GM12892 (cell line): ENCODE data around the gene SF3B4. TPM values are rescaled to one million over a fixed set of nuclear protein-coding genes. Genes with fewer than 3 reads are reported as not detected.
"Not testable (repeated sequence)": the region's sequence is repeated elsewhere in the genome, so short reads cannot be mapped to it uniquely, and the experiment has no call there.

Experiments used
- DNase-seq: peaks from one replicate; pipeline ENCODE4 v3.0.0; 2011; ENCODE audit not compliant: insufficient read length
- FAIRE-seq: peaks from 2 replicates; lab custom pipeline; 2011; peaks lifted over from hg19 to GRCh38; lab: Jason Lieb, UNC
- POLR2A ChIP-seq: IDR thresholded peaks from 2 replicates; pipeline ENCODE4 v1.6.1; 2011; ENCODE audit warnings: low read depth, low read length, control low read depth
- POLR2AphosphoS5 ChIP-seq: IDR thresholded peaks from 2 replicates; pipeline ENCODE4 v1.6.1; 2011; ENCODE audit warnings: low read depth, low read length, control low read depth
- TAF1 ChIP-seq: IDR thresholded peaks from 2 replicates; pipeline ENCODE4 v1.6.1; 2011; ENCODE audit warnings: low read depth, mild to moderate bottlenecking, control low read depth, low read length, borderline replicate concordance
- polyA plus RNA-seq: library from polyadenylated mRNA; unstranded; fragments of >200 nt; gene quantifications from one replicate; pipeline ENCODE4 v1.2.1, GENCODE V29; 2012; ENCODE audit warnings: missing spikeins, inconsistent platforms; ENCODE audit not compliant: missing spikeins

SF3B4 gene
- 37.6 TPM for polyA plus RNA-seq

- peak; percentile 82 for DNase-seq
- FAIRE-seq = peak; percentile 93
These were observed at the start of gene SF3B4 for GRCh38 chr1:149927563-149928400. SF3B4 (minus strand) TSS chr1:149927803; CDS start chr1:149927759, 44 bp downstream.

GRCh38 chr1:149977345-149977744 lies 49.7 kb upstream of the SF3B4 start:
- FAIRE-seq = no peak
- no peak for DNase-seq
- TF ChIP-seq POLR2A = no peak

More at GRCh38 chr1:149927563-149928400, at the start of gene SF3B4:
- TF ChIP-seq POLR2A (peak; percentile 98), POLR2AphosphoS5 (peak; percentile 94), TAF1 (peak; percentile 74)

- TF ChIP-seq POLR2A = no peak
- TF ChIP-seq TAF1 = no peak
- TF ChIP-seq POLR2AphosphoS5 = no peak
- DNase-seq = no peak
- FAIRE-seq = no peak
These were observed 44.9 kb upstream of the SF3B4 start for GRCh38 chr1:149972547-149972946.

GRCh38 chr1:149967646-149968045 lies 40.0 kb upstream of the SF3B4 start:
- no peak for FAIRE-seq
- TF ChIP-seq POLR2AphosphoS5 (no peak), POLR2A (no peak), TAF1 (no peak)
- no peak for DNase-seq

GRCh38 chr1:149967041-149967440 lies 39.4 kb upstream of the SF3B4 start:
- FAIRE-seq (no peak), DNase-seq (no peak)
- TF ChIP-seq POLR2A (no peak), POLR2AphosphoS5 (no peak), TAF1 (no peak)

GRCh38 chr1:149966405-149966804 lies 38.8 kb upstream of the SF3B4 start:
- TF ChIP-seq POLR2A (no peak), POLR2AphosphoS5 (no peak)
- FAIRE-seq (no peak), DNase-seq (no peak)

GRCh38 chr1:149965440-149965839 lies 37.8 kb upstream of the SF3B4 start:
- FAIRE-seq (no peak), DNase-seq (no peak)
- no peak for TF ChIP-seq TAF1
- no peak for TF ChIP-seq POLR2AphosphoS5
- no peak for TF ChIP-seq POLR2A

GRCh38 chr1:149963358-149963757 lies 35.8 kb upstream of the SF3B4 start:
- TF ChIP-seq TAF1 (no peak), POLR2AphosphoS5 (no peak), POLR2A (no peak)

GRCh38 chr1:149962736-149963135 lies 35.1 kb upstream of the SF3B4 start:
- no peak for TF ChIP-seq TAF1
- TF ChIP-seq POLR2A = no peak
- no peak for TF ChIP-seq POLR2AphosphoS5
- FAIRE-seq (no peak), DNase-seq (no peak)

More at GRCh38 chr1:149963358-149963757, 35.8 kb upstream of the SF3B4 start:
- DNase-seq = no peak
- no peak for FAIRE-seq

- peak; percentile 62 for FAIRE-seq
- TF ChIP-seq POLR2A (no peak), TAF1 (no peak), POLR2AphosphoS5 (no peak)
These were observed 34.5 kb upstream of the SF3B4 start for GRCh38 chr1:149962039-149962647.

GRCh38 chr1:149957548-149957947 lies 29.9 kb upstream of the SF3B4 start:
- DNase-seq, FAIRE-seq: not testable (repeated sequence)

More at GRCh38 chr1:149962039-149962647, 34.5 kb upstream of the SF3B4 start:
- DNase-seq = no peak

GRCh38 chr1:149949911-149950310 lies 22.3 kb upstream of the SF3B4 start:
- TF ChIP-seq POLR2AphosphoS5 (no peak), TAF1 (no peak), POLR2A (no peak)
- DNase-seq = no peak
- FAIRE-seq = no peak
